T-helper 1 cell treated with Interleukin-12 subunit alpha and Interleukin-12 subunit beta and Interleukin-4 antibody, amounts not matched to agents 30 μg/mL and 1 μg/mL, for 36 hours (primary cell): ENCODE results near the gene SEMA7A.
"Not testable (repeated sequence)": the region's sequence is repeated elsewhere in the genome, so short reads cannot be mapped to it uniquely, and the experiment has no call there.

Experiments used
- H3K27ac Mint-ChIP-seq: one replicate; pipeline ENCODE4 v1.8.0; 2021; ENCODE audit warnings: mild to moderate bottlenecking, mixed read lengths
- H3K27me3 Mint-ChIP-seq: one replicate; pipeline ENCODE4 v1.8.0; 2021; ENCODE audit warnings: low read depth, mixed read lengths
- H3K36me3 Mint-ChIP-seq: one replicate; pipeline ENCODE4 v1.8.0; 2021; ENCODE audit warnings: low read depth, mixed read lengths
- H3K4me1 Mint-ChIP-seq: one replicate; pipeline ENCODE4 v1.8.0; 2021; ENCODE audit warnings: low read depth, mixed read lengths
- H3K4me3 Mint-ChIP-seq: one replicate; pipeline ENCODE4 v1.8.0; 2021; ENCODE audit warnings: mild to moderate bottlenecking, moderate library complexity, mixed read lengths
- H3K9me3 Mint-ChIP-seq: one replicate; pipeline ENCODE4 v1.8.0; 2021; ENCODE audit warnings: mixed read lengths

SEMA7A gene, protein sequence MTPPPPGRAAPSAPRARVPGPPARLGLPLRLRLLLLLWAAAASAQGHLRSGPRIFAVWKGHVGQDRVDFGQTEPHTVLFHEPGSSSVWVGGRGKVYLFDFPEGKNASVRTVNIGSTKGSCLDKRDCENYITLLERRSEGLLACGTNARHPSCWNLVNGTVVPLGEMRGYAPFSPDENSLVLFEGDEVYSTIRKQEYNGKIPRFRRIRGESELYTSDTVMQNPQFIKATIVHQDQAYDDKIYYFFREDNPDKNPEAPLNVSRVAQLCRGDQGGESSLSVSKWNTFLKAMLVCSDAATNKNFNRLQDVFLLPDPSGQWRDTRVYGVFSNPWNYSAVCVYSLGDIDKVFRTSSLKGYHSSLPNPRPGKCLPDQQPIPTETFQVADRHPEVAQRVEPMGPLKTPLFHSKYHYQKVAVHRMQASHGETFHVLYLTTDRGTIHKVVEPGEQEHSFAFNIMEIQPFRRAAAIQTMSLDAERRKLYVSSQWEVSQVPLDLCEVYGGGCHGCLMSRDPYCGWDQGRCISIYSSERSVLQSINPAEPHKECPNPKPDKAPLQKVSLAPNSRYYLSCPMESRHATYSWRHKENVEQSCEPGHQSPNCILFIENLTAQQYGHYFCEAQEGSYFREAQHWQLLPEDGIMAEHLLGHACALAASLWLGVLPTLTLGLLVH

DNA sequence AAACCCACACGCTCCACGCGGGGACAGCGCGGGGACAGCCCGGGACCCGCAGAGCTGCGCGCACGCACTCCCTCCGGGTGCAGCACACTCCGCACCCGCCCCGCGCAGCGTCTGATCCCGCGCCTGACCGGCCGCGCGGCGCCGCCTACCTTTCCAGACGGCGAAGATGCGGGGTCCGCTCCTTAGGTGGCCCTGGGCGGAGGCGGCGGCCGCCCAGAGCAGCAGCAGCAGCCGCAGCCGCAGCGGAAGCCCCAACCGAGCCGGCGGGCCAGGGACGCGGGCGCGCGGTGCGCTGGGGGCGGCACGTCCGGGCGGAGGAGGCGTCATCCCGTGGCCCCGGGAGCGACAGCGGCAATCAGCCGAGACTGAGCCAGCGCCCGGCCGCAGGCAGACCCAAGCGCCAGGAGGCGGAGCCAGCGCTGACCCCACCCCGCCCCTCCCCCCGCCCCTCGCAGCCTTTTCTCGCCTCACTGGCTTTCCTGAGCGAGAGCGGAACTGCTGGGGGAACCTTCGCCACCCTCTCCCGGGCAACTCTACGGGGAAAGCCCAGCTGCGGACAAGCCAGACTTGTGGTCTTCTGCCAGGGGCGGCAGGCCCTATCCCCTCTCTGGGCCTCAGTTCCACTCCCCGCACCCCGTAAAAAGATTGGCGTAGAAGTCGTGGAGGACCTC is at the start of gene SEMA7A:
SEMA7A (minus strand) TSS at position 367 of the 671 bp plus-strand sequence; CDS start at position 327, 40 bp downstream.
- H3K36me3 Mint-ChIP-seq, result peaks cover 3% of the 10 kb centered on the region
- peaks cover 54% of the 10 kb centered on the region for H3K4me1 Mint-ChIP-seq
- H3K27me3 Mint-ChIP-seq, result no peaks in the 10 kb centered on the region
- H3K9me3 Mint-ChIP-seq, result no peaks in the 10 kb centered on the region
- H3K27ac Mint-ChIP-seq, result peak within 1 kb of the TSS; percentile 88
- peak within 1 kb of the TSS; percentile 83 for H3K4me3 Mint-ChIP-seq

DNA sequence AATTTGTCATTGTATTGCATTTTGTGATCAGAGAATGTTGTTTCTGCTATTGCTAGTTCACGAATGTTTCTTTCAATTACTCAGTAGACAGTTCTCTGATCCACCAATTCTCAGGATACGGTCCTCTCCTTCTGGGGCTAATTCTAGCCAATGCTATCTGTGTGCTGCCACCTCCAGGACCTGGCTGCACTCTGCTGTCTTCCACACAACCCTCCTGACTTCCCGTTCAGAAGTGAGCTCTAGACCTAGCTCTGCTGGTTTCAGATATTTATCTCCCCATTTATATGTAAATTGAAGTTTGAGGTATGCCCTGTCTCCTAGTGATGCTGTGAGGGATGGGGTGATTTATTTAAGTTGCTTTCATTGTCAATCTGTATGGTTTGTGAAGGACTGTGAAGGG is 48.9 kb upstream of the SEMA7A start:
- no peaks in the 10 kb centered on the region for H3K27me3 Mint-ChIP-seq
- H3K4me3 Mint-ChIP-seq, result no peak overlapping the region
- peaks cover 6% of the 10 kb centered on the region for H3K36me3 Mint-ChIP-seq
- no peak overlapping the region for H3K27ac Mint-ChIP-seq
- H3K4me1 Mint-ChIP-seq, result no peaks in the 10 kb centered on the region
- no peaks in the 10 kb centered on the region for H3K9me3 Mint-ChIP-seq

DNA sequence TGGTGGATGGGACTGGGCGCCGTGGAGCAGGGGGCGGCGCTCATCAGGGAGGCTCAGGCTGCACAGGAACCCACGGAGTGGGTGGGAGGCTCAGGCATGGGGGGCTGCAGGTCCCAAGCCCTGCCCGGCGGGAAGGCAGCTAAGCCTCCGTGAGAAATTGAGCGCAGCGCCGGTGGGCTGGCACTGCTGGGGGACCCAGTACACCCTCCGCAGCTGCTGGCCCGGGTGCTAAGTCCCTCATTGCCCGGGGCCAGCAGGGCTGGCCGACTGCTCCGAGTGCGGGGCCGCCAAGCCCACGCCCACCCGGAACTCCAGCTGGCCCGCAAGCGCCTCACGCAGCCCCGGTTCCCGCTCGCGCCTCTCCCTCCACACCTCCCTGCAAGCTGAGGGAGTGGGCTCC is 46.6 kb upstream of the SEMA7A start:
- H3K27me3 Mint-ChIP-seq, H3K4me1 Mint-ChIP-seq, H3K9me3 Mint-ChIP-seq: not testable (repeated sequence)

DNA sequence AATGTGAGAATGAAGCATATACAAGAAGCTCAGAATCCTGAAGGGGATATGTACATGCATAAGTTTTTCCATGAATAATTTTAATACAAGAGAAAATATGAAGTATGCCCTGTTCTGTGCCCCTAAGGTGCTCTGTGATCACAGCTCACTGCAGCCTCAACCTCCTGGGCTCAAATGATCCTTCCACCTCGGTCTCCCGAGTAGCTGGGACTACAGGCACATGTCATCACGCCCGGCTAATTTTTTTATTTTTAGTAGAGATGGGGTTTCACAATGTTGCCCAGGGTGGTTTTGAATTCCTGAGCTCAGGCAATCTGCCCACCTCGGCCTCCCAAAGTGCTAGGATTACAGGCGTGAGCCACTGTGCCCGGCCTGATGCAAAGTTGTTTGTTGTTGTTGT is 37.9 kb upstream of the SEMA7A start:
- H3K4me1 Mint-ChIP-seq, H3K27me3 Mint-ChIP-seq, H3K4me3 Mint-ChIP-seq, H3K27ac Mint-ChIP-seq, H3K9me3 Mint-ChIP-seq: not testable (repeated sequence)
- H3K36me3 Mint-ChIP-seq, result peaks cover 10% of the 10 kb centered on the region

More for the DNA sequence above, 46.6 kb upstream of the SEMA7A start:
- H3K4me3 Mint-ChIP-seq, H3K27ac Mint-ChIP-seq, H3K36me3 Mint-ChIP-seq: not testable (repeated sequence)

DNA sequence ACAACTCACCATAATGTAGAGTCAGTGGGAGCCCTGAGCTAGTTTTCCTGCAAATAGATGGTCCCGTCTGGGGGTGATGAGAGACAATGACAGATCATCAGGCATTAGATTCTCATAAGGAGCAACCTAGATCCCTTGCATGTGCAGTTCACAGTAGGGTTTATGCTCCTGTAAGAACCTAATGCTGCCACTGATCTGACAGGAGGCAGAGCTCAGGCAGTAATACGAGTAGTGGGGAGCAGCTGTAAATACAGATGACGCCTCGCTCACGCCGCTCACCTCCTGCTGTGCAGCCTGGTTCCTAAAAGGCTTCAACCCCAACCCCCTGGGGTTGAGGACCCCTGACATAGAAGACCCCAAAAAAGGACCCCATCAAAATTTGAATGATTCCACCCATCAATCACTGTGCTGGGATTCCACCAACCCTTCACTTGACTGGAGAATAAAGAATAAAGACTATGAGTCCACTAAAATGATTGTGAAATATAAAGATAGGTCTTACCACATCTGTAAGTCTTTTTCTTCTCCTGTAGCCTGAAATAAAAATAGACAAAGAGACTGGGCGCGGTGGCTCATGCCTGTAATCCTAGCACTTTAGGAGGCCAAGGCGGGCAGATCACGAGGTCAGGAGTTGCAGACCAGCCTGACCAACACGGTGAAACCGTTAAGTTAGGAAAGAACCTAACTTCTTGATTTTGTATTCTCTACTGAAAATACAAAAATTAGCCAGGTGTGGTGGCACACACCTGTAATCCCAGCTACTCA is 37.1 kb upstream of the SEMA7A start:
- Mint-ChIP-seq H3K4me3 (no peak overlapping the region), H3K36me3 (peaks cover 9% of the 10 kb centered on the region), H3K4me1 (no peaks in the 10 kb centered on the region), H3K27ac (no peak overlapping the region), H3K9me3 (no peaks in the 10 kb centered on the region), H3K27me3 (no peaks in the 10 kb centered on the region)

DNA sequence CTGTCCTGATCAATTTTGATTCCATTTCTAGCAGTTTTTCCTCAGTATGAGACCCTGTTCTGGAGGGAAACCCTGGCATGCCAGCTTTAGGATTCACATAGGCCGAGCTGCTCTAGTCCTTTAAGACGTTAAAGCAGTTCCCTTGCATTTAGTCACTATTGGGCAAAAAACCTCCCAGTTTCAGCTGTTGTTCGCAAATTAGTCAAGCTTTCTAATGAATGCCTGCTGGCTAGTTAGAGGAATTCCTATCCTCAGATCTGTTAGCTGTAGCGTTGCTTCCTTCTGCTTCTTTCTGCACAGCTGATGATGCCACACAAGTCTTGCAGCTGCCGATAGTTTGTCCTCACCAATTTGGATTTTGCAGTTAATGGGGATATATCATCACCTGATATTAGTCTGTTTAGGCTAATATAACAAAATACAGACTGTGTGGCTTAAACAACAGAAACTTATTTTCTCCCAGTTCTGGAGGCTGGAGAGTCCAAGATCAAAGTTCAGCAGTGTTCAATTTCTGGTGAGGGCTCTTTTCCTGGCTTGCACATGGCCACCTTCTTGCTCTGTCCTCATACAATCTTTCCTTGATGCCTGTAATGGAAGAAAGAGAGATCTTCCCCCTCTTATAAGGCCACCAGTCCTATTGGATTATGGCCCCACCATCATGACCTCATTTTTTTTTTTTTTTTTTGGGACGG is 34.7 kb upstream of the SEMA7A start:
- peaks cover 17% of the 10 kb centered on the region for H3K4me1 Mint-ChIP-seq
- no peak overlapping the region for H3K4me3 Mint-ChIP-seq
- H3K27me3 Mint-ChIP-seq, result no peaks in the 10 kb centered on the region
- H3K27ac Mint-ChIP-seq, result no peak overlapping the region
- peaks cover 13% of the 10 kb centered on the region for H3K36me3 Mint-ChIP-seq
- H3K9me3 Mint-ChIP-seq, result peaks cover 8% of the 10 kb centered on the region

DNA sequence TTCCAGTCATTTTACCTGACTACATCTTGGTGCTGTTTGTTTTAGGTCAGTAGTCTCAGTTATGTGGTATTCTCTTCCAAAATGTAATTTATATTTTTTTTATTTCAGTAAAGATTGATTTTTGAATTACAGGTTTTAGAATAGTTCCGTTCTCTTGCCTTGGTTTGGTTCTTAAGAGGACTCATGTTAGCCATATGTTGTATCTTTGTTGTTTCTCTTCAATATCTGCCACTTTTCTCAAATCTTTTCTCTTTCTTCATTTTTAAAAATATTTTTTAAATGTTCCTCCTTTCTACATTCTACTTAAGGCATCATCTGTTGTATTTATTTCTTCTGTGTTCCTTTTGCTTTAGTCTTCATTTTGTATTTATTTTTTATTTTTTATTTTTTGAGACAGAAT is 32.8 kb upstream of the SEMA7A start:
- Mint-ChIP-seq H3K36me3 (peaks cover 13% of the 10 kb centered on the region), H3K27ac (no peak overlapping the region), H3K4me3 (no peak overlapping the region), H3K27me3 (no peaks in the 10 kb centered on the region), H3K4me1 (peaks cover 31% of the 10 kb centered on the region), H3K9me3 (peaks cover 11% of the 10 kb centered on the region)

DNA sequence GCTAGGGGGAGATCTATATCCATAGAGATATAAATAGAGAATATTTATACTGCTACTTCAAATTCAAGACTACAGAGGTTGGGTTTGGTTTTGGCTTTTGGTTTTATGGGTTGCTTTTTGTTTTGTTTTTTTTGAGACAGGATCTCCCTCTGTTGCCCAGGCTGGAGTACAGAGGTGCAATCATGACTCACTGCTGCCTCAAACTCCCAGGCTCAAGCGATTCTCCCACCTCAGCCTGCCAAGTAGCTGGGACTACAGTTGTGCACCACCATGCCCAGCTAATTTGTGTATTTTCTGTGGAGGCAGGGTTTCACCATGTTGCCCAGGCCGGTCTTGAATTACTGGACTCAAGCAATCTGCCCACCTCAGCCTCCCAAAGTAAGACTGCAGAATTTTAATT is 31.1 kb upstream of the SEMA7A start:
- Mint-ChIP-seq H3K27me3 (no peaks in the 10 kb centered on the region), H3K4me3 (no peak overlapping the region), H3K36me3 (peaks cover 14% of the 10 kb centered on the region), H3K9me3 (peaks cover 11% of the 10 kb centered on the region), H3K27ac (no peak overlapping the region), H3K4me1 (peaks cover 39% of the 10 kb centered on the region)

DNA sequence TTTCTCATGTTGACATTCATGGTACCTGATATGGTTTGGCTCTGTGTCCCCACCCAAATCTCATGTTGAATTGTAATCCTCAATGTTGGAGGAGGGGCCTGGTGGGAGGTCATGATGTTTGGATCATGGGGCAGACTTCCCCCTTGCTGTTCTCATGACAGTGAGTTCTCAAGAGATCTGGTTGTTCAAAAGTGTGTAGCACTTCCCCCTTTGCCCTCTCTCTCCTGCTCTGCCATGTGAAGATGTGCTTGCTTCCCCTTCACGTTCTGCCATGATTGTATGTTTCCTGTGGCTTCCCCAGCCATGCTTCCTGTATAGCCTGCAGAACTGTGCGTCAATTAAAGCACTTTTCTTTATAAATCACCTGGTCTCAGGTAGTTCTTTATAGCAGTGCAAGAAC is 30.5 kb upstream of the SEMA7A start:
- Mint-ChIP-seq H3K4me3 (peak overlapping the region; percentile 23), H3K27ac (peak overlapping the region; percentile 38), H3K9me3 (peaks cover 11% of the 10 kb centered on the region), H3K27me3 (no peaks in the 10 kb centered on the region), H3K4me1 (peaks cover 39% of the 10 kb centered on the region), H3K36me3 (peaks cover 14% of the 10 kb centered on the region)

DNA sequence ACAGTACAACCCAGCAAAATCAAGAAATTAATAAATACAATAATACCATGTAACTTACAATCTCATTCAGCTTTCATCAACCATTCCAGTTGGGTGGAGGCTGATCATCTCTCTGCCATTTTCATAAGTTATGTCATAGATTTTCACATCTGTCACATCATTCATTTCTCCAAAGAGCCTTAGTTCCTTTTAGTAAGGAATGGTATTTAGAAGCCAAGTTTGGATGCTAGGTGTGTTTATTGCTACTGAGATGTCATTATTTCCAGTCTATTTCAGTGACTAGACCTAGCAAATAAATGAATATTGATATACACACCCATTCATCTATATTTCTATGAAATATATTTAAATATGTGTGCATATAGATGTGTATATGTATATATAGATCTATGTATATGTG is 29.9 kb upstream of the SEMA7A start:
- no peaks in the 10 kb centered on the region for H3K27me3 Mint-ChIP-seq
- H3K4me3 Mint-ChIP-seq, result peak overlapping the region; percentile 33
- H3K9me3 Mint-ChIP-seq, result peaks cover 11% of the 10 kb centered on the region
- peaks cover 18% of the 10 kb centered on the region for H3K36me3 Mint-ChIP-seq
- no peak overlapping the region for H3K27ac Mint-ChIP-seq
- H3K4me1 Mint-ChIP-seq, result peaks cover 42% of the 10 kb centered on the region

DNA sequence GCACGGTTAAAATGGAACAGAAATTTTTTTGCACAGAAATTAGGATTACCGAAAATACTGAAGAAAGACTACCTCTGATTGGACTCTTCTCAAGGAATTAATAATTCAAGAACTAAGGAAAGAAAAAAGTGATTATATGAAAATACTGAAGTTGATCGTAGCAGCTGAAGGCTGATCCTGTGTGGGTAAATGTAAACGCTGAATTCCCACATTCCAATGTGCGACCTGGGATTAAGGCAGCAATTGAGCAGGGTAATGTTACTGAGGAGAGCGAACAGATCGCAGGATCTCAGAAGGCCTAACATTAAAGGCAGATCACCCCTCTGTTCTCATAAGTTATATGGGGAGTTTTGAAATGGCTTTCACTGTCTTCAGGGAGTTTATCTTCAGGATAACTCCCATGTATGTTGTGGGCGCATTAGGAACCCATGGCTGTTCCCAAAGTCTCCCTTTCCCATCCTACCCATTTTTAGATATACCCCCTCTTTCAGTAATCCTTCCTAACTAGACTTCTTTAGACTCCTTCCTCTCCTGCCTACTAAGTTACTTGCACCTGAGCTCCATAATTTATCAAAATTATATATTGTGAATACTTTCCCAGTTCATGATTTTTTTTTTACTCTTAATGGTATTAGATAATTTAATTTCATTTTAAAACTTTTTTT is 28.2 kb upstream of the SEMA7A start:
- Mint-ChIP-seq H3K4me3 (peak overlapping the region; percentile 95), H3K27ac (peak overlapping the region; percentile 88), H3K27me3 (no peaks in the 10 kb centered on the region), H3K36me3 (peaks cover 20% of the 10 kb centered on the region), H3K9me3 (peaks cover 11% of the 10 kb centered on the region), H3K4me1 (peaks cover 44% of the 10 kb centered on the region)

DNA sequence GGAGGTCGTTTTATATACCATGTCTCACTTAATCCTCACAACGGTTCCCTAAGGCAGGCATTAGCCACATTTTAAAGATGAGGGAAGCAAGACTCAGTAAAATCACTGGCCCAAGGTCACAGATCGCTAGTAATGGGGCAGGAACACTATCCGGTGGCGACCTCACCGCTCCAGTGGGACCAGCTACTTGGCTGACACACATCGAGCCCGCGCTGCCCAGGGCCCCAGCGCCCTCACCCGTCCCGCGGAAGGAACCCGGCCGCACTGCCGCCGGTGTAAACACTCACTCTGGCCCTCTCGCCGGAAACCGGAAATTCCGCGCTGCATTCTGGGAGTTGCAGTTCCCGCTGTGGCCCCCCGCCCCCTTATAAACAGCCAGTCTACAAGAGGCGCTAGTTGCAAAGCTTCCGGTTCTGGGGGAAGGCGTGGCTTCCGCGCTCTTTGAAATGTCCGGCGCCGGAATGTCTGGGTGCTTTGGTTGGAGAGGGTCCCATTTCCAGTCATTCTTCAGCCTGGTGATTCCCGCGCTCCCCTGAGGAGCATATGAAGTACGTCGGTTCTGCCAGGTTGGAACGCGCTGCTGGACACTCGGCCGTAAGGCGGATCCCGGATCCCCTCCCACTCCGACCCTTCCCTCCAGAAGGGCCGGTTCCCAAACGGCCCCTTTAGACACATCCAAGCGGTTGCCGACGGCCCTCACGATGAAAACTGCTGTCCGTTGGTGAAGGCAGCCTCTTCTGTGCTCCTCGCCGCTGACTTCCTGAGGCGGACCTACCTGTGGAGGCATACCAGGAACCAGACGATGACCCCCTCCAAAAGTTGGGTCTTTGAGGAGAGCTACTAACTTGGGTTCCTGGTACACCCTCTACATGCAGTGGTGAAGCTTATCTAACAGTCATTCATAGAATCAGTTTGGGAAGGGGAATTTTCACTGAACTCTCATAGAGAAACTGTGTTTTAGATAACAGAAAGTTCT is 27.4 kb upstream of the SEMA7A start, which contains the start of gene UBL7:
UBL7 (minus strand) TSS at position 290 of the 976 bp plus-strand sequence. CDS start 2,293 bp downstream, outside the sequence.
- Mint-ChIP-seq H3K36me3 (peaks cover 25% of the 10 kb centered on the region), H3K27me3 (no peaks in the 10 kb centered on the region), H3K4me1 (peaks cover 44% of the 10 kb centered on the region), H3K9me3 (peaks cover 11% of the 10 kb centered on the region), H3K27ac (peak within 1 kb of the TSS; percentile 88), H3K4me3 (peak within 1 kb of the TSS; percentile 95)
